Cerebellar nuclear complex (tissue), 1 donor: ENCODE data around the gene CCL17.
"Not testable (repeated sequence)": the region's sequence is repeated elsewhere in the genome, so short reads cannot be mapped to it uniquely, and the experiment has no call there.

Experiments
- DNase-seq, 2 experiments: peaks; one replicate each; lab custom pipeline; 2025; lab: John Stamatoyannopoulos, UW

CCL17 gene

GRCh38 chr16:57403965-57404817 lies at the start of gene CCL17:
TSS of gene CCL17 (plus strand) at chr16:57404767. CDS start at chr16:57413933, 9,166 bp downstream.
- DNase-seq: no peak

- no peak for DNase-seq
These were observed 48.6 kb upstream of the CCL17 start for GRCh38 chr16:57355898-57356414.

GRCh38 chr16:57356547-57356946 lies 48.0 kb upstream of the CCL17 start:
- no peak for DNase-seq

GRCh38 chr16:57357330-57358085 lies 47.1 kb upstream of the CCL17 start:
- DNase-seq: no peak

GRCh38 chr16:57358086-57358420 lies 46.5 kb upstream of the CCL17 start:
- no peak for DNase-seq

- no peak for DNase-seq
These were observed 46.0 kb upstream of the CCL17 start, which contains the start of gene CCL22 for GRCh38 chr16:57358527-57359095. TSS of gene CCL22 (plus strand) at chr16:57358783. CDS start at chr16:57358817, 34 bp downstream.

GRCh38 chr16:57360321-57360935 lies 44.1 kb upstream of the CCL17 start:
- DNase-seq: no peak

- no peak for DNase-seq
These were observed 43.2 kb upstream of the CCL17 start for GRCh38 chr16:57361404-57361803.

- no peak for DNase-seq
These were observed 40.4 kb upstream of the CCL17 start for GRCh38 chr16:57364143-57364542.

- no peak for DNase-seq
These were observed 38.0 kb upstream of the CCL17 start for GRCh38 chr16:57366544-57367040.

GRCh38 chr16:57367116-57367752 lies 37.3 kb upstream of the CCL17 start:
- no peak for DNase-seq

GRCh38 chr16:57371494-57372371 lies 32.8 kb upstream of the CCL17 start:
- DNase-seq: no peak

GRCh38 chr16:57372372-57373116 lies 32.0 kb upstream of the CCL17 start, which contains the start of gene CX3CL1:
TSS of gene CX3CL1 (plus strand) at chr16:57372490. CDS start at chr16:57372569, 79 bp downstream.
- DNase-seq: no peak

GRCh38 chr16:57373117-57373947 lies 31.2 kb upstream of the CCL17 start:
- no peak for DNase-seq

- no peak for DNase-seq
These were observed 30.5 kb upstream of the CCL17 start for GRCh38 chr16:57374067-57374534.

GRCh38 chr16:57374925-57375465 lies 29.6 kb upstream of the CCL17 start:
- not testable (repeated sequence) for DNase-seq

- DNase-seq: no peak
These were observed 28.2 kb upstream of the CCL17 start for GRCh38 chr16:57376313-57376818.
